HEK293 (cell line): ENCODE measurements around the gene LRRC8E.

ENCODE experiments used
- CTCF ChIA-PET: fragments of 350-600 bp; formaldehyde crosslinking; extraction: SDS; loops from one replicate; lab custom pipeline; 2021; ENCODE audit warnings: antibody characterized with exemption; lab: Yijun Ruan, JAX
- POLR2A ChIA-PET: fragments of 300-600 bp; formaldehyde crosslinking; extraction: SDS; loops from one replicate; lab custom pipeline; 2020; ENCODE audit warnings: antibody characterized with exemption, inconsistent platforms; lab: Yijun Ruan, JAX
- H3K27ac ChIP-seq: fragments of 200-500 bp; sonication (Bioruptor generic); 2 replicates; pipeline ENCODE4 v1.5.1; 2014; ENCODE audit warnings: low read depth, low read length, control low read depth, inconsistent platforms; ENCODE audit errors: extremely low read depth
- H3K36me3 ChIP-seq, 2 experiments: fragments of 200-500 bp in 1 of 2; sonication (Bioruptor generic) in 1 of 2; 1 replicate in 1 of 2; 2 replicates in 1 of 2; pipeline ENCODE4 v1.5.1; 2014 to 2017; ENCODE audit warnings: inconsistent platforms in 2 of 2, low read length in 2 of 2; ENCODE audit not compliant: control insufficient read depth in 2 of 2, insufficient read depth in 1 of 2
- H3K4me1 ChIP-seq: fragments of 200-500 bp; sonication (Bioruptor generic); 2 replicates; pipeline ENCODE4 v1.5.1; 2014; ENCODE audit warnings: mild to moderate bottlenecking, low read length, inconsistent platforms; ENCODE audit not compliant: control insufficient read depth, insufficient read depth
- H3K4me3 ChIP-seq: 2 replicates; pipeline ENCODE4 v1.5.1; 2011; ENCODE audit warnings: low read depth, mild to moderate bottlenecking, control low read depth, low read length, moderate library complexity
- H3K9me3 ChIP-seq: fragments of 200-500 bp; sonication (Bioruptor generic); 2 replicates; pipeline ENCODE4 v1.5.1; 2014; ENCODE audit warnings: low read depth, low read length, inconsistent platforms; ENCODE audit not compliant: control insufficient read depth, insufficient read depth
- KLF16 ChIP-seq: fragments of 450-650 bp; formaldehyde crosslinking; IDR thresholded peaks from 2 replicates; pipeline ENCODE4 v1.5.1; 2017; ENCODE audit warnings: missing biosample characterization, missing genetic modification characterization
- KLF9 ChIP-seq: fragments of 450-650 bp; formaldehyde crosslinking; IDR thresholded peaks from 2 replicates; pipeline ENCODE4 v1.5.1; 2016; ENCODE audit warnings: missing biosample characterization, missing genetic modification characterization, low read depth
- OSR2 ChIP-seq: fragments of 450-650 bp; formaldehyde crosslinking; IDR thresholded peaks from 2 replicates; pipeline ENCODE4 v1.5.1; 2016; ENCODE audit warnings: missing biosample characterization, missing genetic modification characterization
- PRDM1 ChIP-seq: fragments of 450-650 bp; formaldehyde crosslinking; IDR thresholded peaks from 2 replicates; pipeline ENCODE4; 2016; ENCODE audit warnings: missing biosample characterization, missing genetic modification characterization
- SCRT1 ChIP-seq: fragments of 450-650 bp; formaldehyde crosslinking; IDR thresholded peaks from 2 replicates; pipeline ENCODE4 v1.5.1; 2016; ENCODE audit warnings: missing biosample characterization, missing genetic modification characterization, borderline replicate concordance
- ZBTB26 ChIP-seq: fragments of 450-650 bp; formaldehyde crosslinking; optimal IDR thresholded peaks from 2 replicates; pipeline ENCODE3; 2016; ENCODE audit warnings: missing biosample characterization, mild to moderate bottlenecking, missing genetic modification characterization
- ZBTB48 ChIP-seq: fragments of 450-650 bp; formaldehyde crosslinking; IDR thresholded peaks from 2 replicates; pipeline ENCODE4 v1.5.1; 2016; ENCODE audit warnings: missing biosample characterization, missing genetic modification characterization
- ZIC2 ChIP-seq: fragments of 450-650 bp; formaldehyde crosslinking; IDR thresholded peaks from 2 replicates; pipeline ENCODE4 v1.5.1; 2016; ENCODE audit warnings: missing biosample characterization, missing genetic modification characterization
- ZNF132 ChIP-seq: fragments of 450-650 bp; formaldehyde crosslinking; IDR thresholded peaks from 2 replicates; pipeline ENCODE4 v1.5.1; 2017; ENCODE audit warnings: missing biosample characterization, missing genetic modification characterization, borderline replicate concordance
- ZNF157 ChIP-seq: fragments of 450-650 bp; formaldehyde crosslinking; IDR thresholded peaks from 2 replicates; pipeline ENCODE4 v1.5.1; 2016; ENCODE audit warnings: missing biosample characterization, missing genetic modification characterization
- ZNF18 ChIP-seq: fragments of 450-650 bp; formaldehyde crosslinking; IDR thresholded peaks from 2 replicates; pipeline ENCODE4 v1.5.1; 2016; ENCODE audit warnings: missing biosample characterization, missing genetic modification characterization
- ZNF248 ChIP-seq: fragments of 450-650 bp; formaldehyde crosslinking; IDR thresholded peaks from 2 replicates; pipeline ENCODE4 v1.5.1; 2017; ENCODE audit warnings: missing biosample characterization, missing genetic modification characterization
- ZNF266 ChIP-seq: fragments of 450-650 bp; formaldehyde crosslinking; IDR thresholded peaks from 2 replicates; pipeline ENCODE4 v1.5.1; 2016; ENCODE audit warnings: missing biosample characterization, missing genetic modification characterization, low read depth
- ZNF274 ChIP-seq, 2 experiments: fragments of 200-500 bp in 1 of 2; fragments of 450-650 bp in 1 of 2; sonication (Bioruptor generic) in 1 of 2; formaldehyde crosslinking in 1 of 2; IDR thresholded peaks; 2 replicates each; pipeline versions ENCODE4 v1.5.1 to v1.6.1; 2014 to 2016; ENCODE audit warnings: borderline replicate concordance in 1 of 2, inconsistent platforms in 1 of 2, low read length in 1 of 2, missing biosample characterization in 1 of 2, missing genetic modification characterization in 1 of 2
- ZNF280C ChIP-seq: fragments of 450-650 bp; formaldehyde crosslinking; IDR thresholded peaks from 2 replicates; pipeline ENCODE4 v1.5.1; 2016; ENCODE audit warnings: missing biosample characterization, missing genetic modification characterization
- ZNF37A ChIP-seq: fragments of 450-650 bp; IDR thresholded peaks from 2 replicates; pipeline ENCODE4 v1.5.1; 2018; ENCODE audit warnings: missing biosample characterization, missing genetic modification characterization
- ZNF391 ChIP-seq: fragments of 450-650 bp; formaldehyde crosslinking; IDR thresholded peaks from 2 replicates; pipeline ENCODE4 v1.5.1; 2016; ENCODE audit warnings: low read depth, missing biosample characterization, missing genetic modification characterization, borderline replicate concordance
- ZNF449 ChIP-seq: fragments of 450-650 bp; formaldehyde crosslinking; IDR thresholded peaks from 2 replicates; pipeline ENCODE4 v1.5.1; 2017; ENCODE audit warnings: missing biosample characterization, mild to moderate bottlenecking, missing genetic modification characterization, moderate library complexity
- ZNF473 ChIP-seq: fragments of 450-650 bp; formaldehyde crosslinking; IDR thresholded peaks from 2 replicates; pipeline ENCODE4 v1.5.1; 2017; ENCODE audit warnings: missing biosample characterization, missing genetic modification characterization
- ZNF549 ChIP-seq: fragments of 450-650 bp; IDR thresholded peaks from 2 replicates; pipeline ENCODE4 v1.5.1; 2018; ENCODE audit warnings: missing biosample characterization, missing genetic modification characterization, mild to moderate bottlenecking, inconsistent platforms, moderate library complexity
- ZNF664 ChIP-seq: fragments of 450-650 bp; formaldehyde crosslinking; IDR thresholded peaks from 2 replicates; pipeline ENCODE4 v1.5.1; 2016; ENCODE audit warnings: missing biosample characterization, missing genetic modification characterization
- ZNF670 ChIP-seq: fragments of 450-650 bp; formaldehyde crosslinking; IDR thresholded peaks from 2 replicates; pipeline ENCODE4 v1.5.1; 2016; ENCODE audit warnings: missing biosample characterization, missing genetic modification characterization, low read depth
- ZNF692 ChIP-seq: fragments of 450-650 bp; formaldehyde crosslinking; IDR thresholded peaks from 2 replicates; pipeline ENCODE4 v1.5.1; 2016; ENCODE audit warnings: missing biosample characterization, missing genetic modification characterization
- ZNF704 ChIP-seq: fragments of 450-650 bp; formaldehyde crosslinking; IDR thresholded peaks from 2 replicates; pipeline ENCODE4 v1.5.1; 2016; ENCODE audit warnings: missing biosample characterization, missing genetic modification characterization
- ZNF785 ChIP-seq: fragments of 450-650 bp; formaldehyde crosslinking; IDR thresholded peaks from 2 replicates; pipeline ENCODE4 v1.5.1; 2016; ENCODE audit warnings: missing biosample characterization, missing genetic modification characterization
- ZNF792 ChIP-seq: fragments of 450-650 bp; formaldehyde crosslinking; IDR thresholded peaks from 2 replicates; pipeline ENCODE4 v1.5.1; 2016; ENCODE audit warnings: missing biosample characterization, missing genetic modification characterization

Gene LRRC8E

GRCh38 chr19:7842661-7843294 is 45.5 kb upstream of the LRRC8E start:
- no peaks in the 10 kb centered on the region; a peak in 1 of 3 replicates for H3K36me3 ChIP-seq
- no peak overlapping the region for H3K27ac ChIP-seq
- TF ChIP-seq OSR2 (tag by site-specific recombination) (no peak), ZNF664 (no peak), SCRT1 (tag by site-specific recombination) (no peak), ZNF280C (tag by site-specific recombination) (no peak), ZNF449 (no peak), ZIC2 (tag by site-specific recombination) (no peak), KLF16 (tag by site-specific recombination) (no peak), ZNF785 (tag by site-specific recombination) (peak; percentile 27; the same call in 1 of the 2 replicates), KLF9 (tag by site-specific recombination) (no peak), ZNF266 (tag by site-specific recombination) (no peak), ZNF391 (no peak), ZNF157 (tag by site-specific recombination) (0 out of 2 replicates have a peak, but pooled peaks have one; percentile 6)
- TF ChIP-seq, all 188 proteins: peak for 2
- ChIA-PET CTCF (no interaction called here), POLR2A (no interaction called here)
- H3K9me3 ChIP-seq: no peaks in the 10 kb centered on the region
- no peak overlapping the region for H3K4me3 ChIP-seq
- H3K4me1 ChIP-seq: no peaks in the 10 kb centered on the region

GRCh38 chr19:7843521-7843920 is 44.8 kb upstream of the LRRC8E start:
- CTCF ChIA-PET: no interaction called here
- POLR2A ChIA-PET: no interaction called here
- no peaks in the 10 kb centered on the region; a peak in 1 of 3 replicates for H3K36me3 ChIP-seq
- no peak overlapping the region for H3K4me3 ChIP-seq
- no peak overlapping the region for H3K27ac ChIP-seq
- H3K9me3 ChIP-seq: no peaks in the 10 kb centered on the region
- no peaks in the 10 kb centered on the region for H3K4me1 ChIP-seq
- TF ChIP-seq ZNF692 (tag by site-specific recombination) (no peak), ZNF132 (tag by site-specific recombination) (no peak), ZNF473 (tag by site-specific recombination) (0 out of 2 replicates have a peak, but pooled peaks have one; percentile 22), ZNF792 (tag by site-specific recombination) (no peak), ZNF670 (tag by site-specific recombination) (no peak), ZNF37A (tag by site-specific recombination) (no peak), ZNF704 (tag by site-specific recombination) (no peak), ZBTB48 (tag by site-specific recombination) (no peak), PRDM1 (tag by site-specific recombination) (0 out of 2 replicates have a peak, but pooled peaks have one; percentile 18), ZNF18 (tag by site-specific recombination) (peak; percentile 90), ZBTB26 (tag by site-specific recombination) (peak; percentile 15), ZNF248 (tag by site-specific recombination) (no peak), ZNF274 (IDR thresholded peaks at IDR 0.05; ENCODE audit: low read length) (no peak), ZNF274 (tag by site-specific recombination; IDR thresholded peaks at IDR 0.05; ENCODE audit: borderline replicate concordance) (no peak), ZNF549 (tag by site-specific recombination) (no peak)
- TF ChIP-seq, all 188 proteins: peak for 4
